ENCODE measurements around the gene TCP1.

GRCh38 chr6:159806021-159806458 lies 16.6 kb upstream of the TCP1 start:
- TF ChIP-seq EZH2 (IDR thresholded peaks at IDR 0.05; ENCODE audit: borderline replicate concordance) (no peak), CTCF (IDR thresholded peaks at IDR 0.05; ENCODE audit: poor library complexity) (no peak), EZH2phosphoT487 (IDR thresholded peaks at IDR 0.05; ENCODE audit: low read depth, severe bottlenecking, unreplicated experiment) (no peak)

Measured in hepatocyte (in vitro differentiated cells).